Frontal cortex (tissue), 4 donors: ENCODE data around the gene PTPN6. TPM values are rescaled to one million over a fixed set of nuclear protein-coding genes. Genes with fewer than 3 reads are reported as not detected.
A peak's percentile ranks its signal among the peaks of the same experiment; 100 is the strongest.
"Not testable (repeated sequence)": the region's sequence is repeated elsewhere in the genome, so short reads cannot be mapped to it uniquely, and the experiment has no call there.

Experiments used
- DNase-seq, 2 donors: peaks; one replicate each; pipeline ENCODE4 v3.0.0; 2012; ENCODE audit warnings: low spot score in 2 of 2
- FAIRE-seq: peaks from 2 replicates; lab custom pipeline; 2012; peaks lifted over from hg19 to GRCh38; lab: Jason Lieb, UNC
- total RNA-seq: library from RNA; depleted of rRNA; stranded (reverse); fragments of >200 nt; gene quantifications from one replicate; pipeline ENCODE4 v1.2.3, GENCODE V29; 2014
- donor health status: control.
- donor health status: control.
- donor health status: control.

The PTPN6 gene
- total RNA-seq: 1.6 TPM

GRCh38 chr12:6950811-6951540 is at the start of gene PTPN6:
Gene PTPN6 (plus strand): TSS chr12:6951356. CDS start chr12:6951513, 157 bp downstream.
- no peak for FAIRE-seq
- no peak for DNase-seq

- FAIRE-seq: no peak
- DNase-seq: no peak
Observed at GRCh38 chr12:6902448-6902847, 48.7 kb upstream of the PTPN6 start.

GRCh38 chr12:6903722-6904121 is 47.4 kb upstream of the PTPN6 start:
- FAIRE-seq: no peak
- no peak for DNase-seq

GRCh38 chr12:6904280-6905276 is 46.6 kb upstream of the PTPN6 start, which contains the start of gene LRRC23:
Gene LRRC23 (plus strand): TSS chr12:6904822. CDS start chr12:6905634, 812 bp downstream.
- FAIRE-seq (peak; percentile 47), DNase-seq (peak; percentile 87 to 89)

- FAIRE-seq: no peak
Observed at GRCh38 chr12:6905414-6906040, 45.6 kb upstream of the PTPN6 start.

GRCh38 chr12:6908141-6908540 is 43.0 kb upstream of the PTPN6 start:
- not testable (repeated sequence) for FAIRE-seq, DNase-seq

More at GRCh38 chr12:6905414-6906040, 45.6 kb upstream of the PTPN6 start:
- DNase-seq: no peak

GRCh38 chr12:6909421-6910145 is 41.6 kb upstream of the PTPN6 start:
- no peak for DNase-seq

GRCh38 chr12:6912164-6912935 is 38.8 kb upstream of the PTPN6 start:
- no peak for DNase-seq
- FAIRE-seq: no peak

More at GRCh38 chr12:6909421-6910145, 41.6 kb upstream of the PTPN6 start:
- FAIRE-seq: no peak

GRCh38 chr12:6914246-6914946 is 36.8 kb upstream of the PTPN6 start, which contains the start of gene ENO2:
Gene ENO2 (plus strand): TSS chr12:6914580. CDS start chr12:6915833, 1,253 bp downstream.
- no peak for FAIRE-seq
- peak; percentile 86 to 93 for DNase-seq

- DNase-seq: no peak
- no peak for FAIRE-seq
Observed at GRCh38 chr12:6914947-6915788, 36.0 kb upstream of the PTPN6 start.

- DNase-seq: no peak
Observed at GRCh38 chr12:6915789-6916285, 35.3 kb upstream of the PTPN6 start.

GRCh38 chr12:6916426-6917200 is 34.5 kb upstream of the PTPN6 start:
- no peak for FAIRE-seq
- DNase-seq: no peak

More at GRCh38 chr12:6915789-6916285, 35.3 kb upstream of the PTPN6 start:
- FAIRE-seq: no peak

GRCh38 chr12:6917491-6918231 is 33.5 kb upstream of the PTPN6 start:
- FAIRE-seq (no peak), DNase-seq (no peak)

GRCh38 chr12:6919588-6919987 is 31.6 kb upstream of the PTPN6 start:
- no peak for FAIRE-seq
- no peak for DNase-seq

- no peak for DNase-seq
- FAIRE-seq: no peak
Observed at GRCh38 chr12:6921539-6921938, 29.6 kb upstream of the PTPN6 start.
